NCI-H146 (cell line): ENCODE data around the gene DNPEP.
A peak's percentile ranks its signal among the peaks of the same experiment; 100 is the strongest.
"Not testable (repeated sequence)": the region's sequence is repeated elsewhere in the genome, so short reads cannot be mapped to it uniquely, and the experiment has no call there.

Source experiments
- DNase-seq: peaks from one replicate; lab custom pipeline; 2025; lab: John Stamatoyannopoulos, UW

DNPEP gene

GRCh38 chr2:219400562-219400961 lies 12.8 kb upstream of the DNPEP start:
- no peak for DNase-seq

GRCh38 chr2:219399716-219400478 lies 12.2 kb upstream of the DNPEP start:
- DNase-seq: peak; percentile 67

- DNase-seq: peak; percentile 79
These were observed 11.1 kb upstream of the DNPEP start for GRCh38 chr2:219398721-219399363.

- DNase-seq: no peak
These were observed 9.2 kb upstream of the DNPEP start for GRCh38 chr2:219396863-219397457.

- DNase-seq: no peak
These were observed 7.9 kb upstream of the DNPEP start for GRCh38 chr2:219395609-219396008.

- not testable (repeated sequence) for DNase-seq
These were observed 7.3 kb upstream of the DNPEP start for GRCh38 chr2:219395056-219395455.

GRCh38 chr2:219392754-219393153 lies 5.0 kb upstream of the DNPEP start:
- DNase-seq: no peak

- DNase-seq: no peak
These were observed 1.1 kb upstream of the DNPEP start for GRCh38 chr2:219388907-219389156.

- peak; percentile 92 for DNase-seq
These were observed 602 bp upstream of the DNPEP start for GRCh38 chr2:219388121-219388906.

- no peak for DNase-seq
These were observed 1.0 kb downstream of the DNPEP start for GRCh38 chr2:219386532-219387280.

GRCh38 chr2:219385958-219386520 lies 1.7 kb downstream of the DNPEP start:
- DNase-seq: no peak

GRCh38 chr2:219384859-219385258 lies 2.9 kb downstream of the DNPEP start:
- DNase-seq: no peak

GRCh38 chr2:219384083-219384713 lies 3.5 kb downstream of the DNPEP start:
- DNase-seq: no peak

GRCh38 chr2:219381448-219381847 lies 6.3 kb downstream of the DNPEP start:
- DNase-seq: no peak

GRCh38 chr2:219380926-219381325 lies 6.8 kb downstream of the DNPEP start:
- no peak for DNase-seq

- no peak for DNase-seq
These were observed 9.4 kb downstream of the DNPEP start for GRCh38 chr2:219378163-219378851.

- DNase-seq: no peak
These were observed 18.3 kb downstream of the DNPEP start for GRCh38 chr2:219369447-219369861.

GRCh38 chr2:219368690-219369191 lies 19.0 kb downstream of the DNPEP start:
- DNase-seq: peak; percentile 20

- DNase-seq: no peak
These were observed 25.1 kb downstream of the DNPEP start for GRCh38 chr2:219362524-219363164.

GRCh38 chr2:219362072-219362471 lies 25.6 kb downstream of the DNPEP start:
- no peak for DNase-seq
